HG03103 (cell line): ENCODE measurements around the gene TDRD7.
A peak's percentile ranks its signal among the peaks of the same experiment; 100 is the strongest.

ENCODE experiments used
- ATAC-seq: cut with Tn5 transposase; IDR thresholded peaks from one replicate; pipeline ENCODE4 v1.9.1; 2021; ENCODE audit warnings: low read depth; ENCODE audit not compliant: unreplicated experiment

TDRD7 gene

DNA sequence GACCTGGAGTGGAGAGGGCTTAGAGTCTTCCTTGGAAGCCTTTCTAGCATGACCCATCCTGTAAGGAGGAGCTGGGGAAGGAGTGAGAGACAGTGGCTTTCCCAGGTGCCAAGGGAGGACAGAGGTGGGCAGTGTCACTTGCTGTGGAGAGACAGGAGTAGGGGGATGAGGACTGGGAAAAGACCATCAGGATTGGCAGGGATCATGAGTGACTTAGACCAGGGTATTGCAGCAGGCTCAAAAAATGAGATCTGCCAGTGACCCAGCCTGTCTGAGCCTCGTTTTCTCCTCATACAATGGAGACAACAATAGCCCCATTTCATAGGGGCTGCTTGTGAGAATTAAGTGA lies 91.9 kb downstream of the TDRD7 start:
- no peak for ATAC-seq

DNA sequence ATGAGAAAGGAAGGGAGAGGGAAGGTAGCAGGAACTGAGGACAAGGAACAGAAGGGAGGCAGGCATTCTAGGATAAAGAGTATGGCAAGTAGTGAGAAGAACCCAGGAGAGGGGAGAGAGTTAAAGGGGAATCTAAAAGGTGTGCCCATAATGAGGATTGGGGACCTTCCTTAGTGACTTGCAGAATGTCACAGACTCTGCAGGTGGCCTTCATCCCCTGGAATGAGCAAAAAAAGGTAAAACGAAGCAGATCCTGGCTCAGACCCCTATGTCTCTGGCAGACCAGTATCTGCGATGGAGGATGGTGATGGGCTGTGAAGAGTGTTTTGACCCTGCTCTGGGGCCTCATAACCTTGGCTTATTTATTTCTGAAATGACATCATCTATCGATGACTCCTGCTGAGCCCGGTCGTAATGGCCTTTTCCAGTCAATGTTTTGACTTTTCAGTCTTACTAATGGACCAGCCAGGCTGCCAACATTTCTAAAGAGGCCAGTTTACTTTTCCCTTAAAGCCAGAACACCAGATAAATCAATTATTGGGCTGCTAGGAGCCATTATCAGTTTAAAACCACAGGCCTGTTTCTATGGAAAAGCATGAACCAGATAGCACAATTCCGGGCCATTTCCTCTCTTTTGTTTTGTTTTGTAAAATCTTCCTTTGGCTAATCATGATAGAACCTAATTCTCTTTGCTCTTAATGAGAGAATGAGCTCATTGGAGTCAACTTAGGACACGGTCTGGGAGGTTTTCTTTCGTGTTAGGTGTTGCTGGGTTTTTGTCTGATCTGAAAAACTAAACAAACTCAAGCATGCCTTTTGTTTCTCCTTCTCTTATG lies 92.7 kb downstream of the TDRD7 start:
- ATAC-seq = no peak

DNA sequence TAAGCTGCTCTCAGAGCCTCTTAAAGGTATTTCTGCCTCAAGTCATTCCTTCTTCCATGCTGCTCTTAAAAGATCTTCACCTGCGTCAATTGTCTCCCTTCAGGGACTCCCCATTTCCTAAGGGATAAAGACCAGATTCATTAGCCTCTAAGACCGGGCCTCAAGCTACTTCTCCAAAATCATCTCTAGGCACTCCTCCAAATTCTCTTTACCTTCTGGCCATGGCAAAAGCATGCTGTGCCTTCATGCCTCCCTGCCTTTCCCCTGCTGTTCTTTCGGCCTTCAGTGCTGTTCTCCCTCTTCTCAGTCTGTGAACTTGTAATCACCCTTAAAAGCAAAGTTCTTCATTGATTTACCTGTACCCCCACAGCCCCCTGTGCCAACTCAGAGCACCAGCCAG lies 93.9 kb downstream of the TDRD7 start:
- no peak for ATAC-seq

DNA sequence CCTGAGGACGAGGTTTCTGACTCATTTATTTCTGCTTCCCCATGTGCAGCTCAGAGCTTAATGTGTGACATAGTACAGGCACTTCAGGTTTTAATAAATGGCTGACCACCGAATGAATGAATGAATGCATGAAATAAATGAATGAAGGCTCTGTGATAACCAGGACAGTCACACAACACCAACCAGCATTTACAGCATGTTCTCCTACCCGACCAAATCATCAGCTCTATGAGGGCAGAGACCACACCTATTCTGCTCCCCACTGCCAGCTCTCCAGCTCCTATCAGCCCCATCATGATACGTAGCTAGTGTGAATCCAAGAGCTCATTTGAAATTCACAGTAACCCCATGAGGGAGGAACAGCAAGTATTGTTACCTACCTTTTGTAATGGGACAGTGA lies 94.4 kb downstream of the TDRD7 start:
- no peak for ATAC-seq

DNA sequence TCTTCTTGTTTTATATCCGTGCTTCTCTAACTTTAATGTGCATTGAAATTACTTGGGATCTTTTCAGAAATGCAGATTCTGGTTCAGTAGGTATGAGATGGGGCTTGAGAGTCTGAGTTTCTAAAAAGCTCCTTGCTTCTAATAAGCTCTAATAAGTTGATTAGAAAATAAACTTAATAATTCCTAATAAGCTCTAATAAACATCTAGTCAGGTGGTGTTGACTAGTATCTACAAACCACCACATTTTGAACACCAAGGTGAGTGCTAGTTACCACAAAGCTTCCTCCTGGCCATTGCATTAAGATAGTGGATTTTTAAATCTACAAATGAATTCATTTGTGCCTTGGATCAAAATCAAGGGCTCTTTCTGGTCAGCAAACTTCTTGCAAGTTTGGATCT lies 94.9 kb downstream of the TDRD7 start:
- ATAC-seq = no peak

DNA sequence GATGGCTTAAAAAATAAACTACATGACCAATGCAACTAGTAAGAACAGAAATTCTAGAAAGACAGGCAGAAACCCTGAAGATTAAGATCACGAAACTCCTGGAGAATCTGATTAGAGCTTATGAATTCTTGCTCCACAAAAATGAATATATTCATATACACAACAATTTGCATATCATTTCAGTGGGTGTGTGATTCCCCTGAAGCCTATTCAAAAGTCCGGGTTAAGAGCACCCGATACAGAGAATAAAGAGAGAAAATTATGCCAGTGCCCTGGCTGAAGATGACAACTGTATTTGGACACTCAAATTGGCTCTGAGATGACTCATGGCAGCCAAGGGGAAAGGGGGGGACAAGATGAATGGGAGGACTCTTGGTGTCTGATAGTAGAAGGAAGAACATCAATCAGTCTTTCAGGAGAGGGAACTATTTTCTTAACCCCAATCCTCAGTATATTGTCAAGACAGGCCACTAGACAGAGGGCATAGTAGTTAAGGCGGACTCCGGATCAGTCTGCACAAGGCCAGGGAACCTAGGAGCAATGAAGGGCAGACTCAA lies 95.6 kb downstream of the TDRD7 start:
- ATAC-seq = no peak

DNA sequence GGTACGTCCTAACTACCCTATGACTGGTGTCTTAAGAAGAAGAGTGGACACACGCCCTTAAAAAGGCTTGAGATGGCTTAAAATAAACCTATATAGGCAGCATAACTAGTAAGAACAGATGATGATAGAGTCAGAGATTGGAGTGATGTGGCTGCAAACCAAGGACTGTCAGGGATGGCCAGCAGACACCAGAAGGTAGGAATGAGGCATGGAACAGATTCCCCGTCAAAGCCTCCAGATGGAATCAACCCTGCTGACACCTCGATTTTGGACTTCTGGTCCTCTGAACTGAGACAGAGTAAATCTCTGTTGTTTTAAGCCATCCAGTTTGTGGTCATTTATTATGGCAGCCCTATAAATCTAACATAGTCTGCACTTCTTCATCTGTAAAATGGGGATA lies 97.0 kb downstream of the TDRD7 start:
- no peak for ATAC-seq

DNA sequence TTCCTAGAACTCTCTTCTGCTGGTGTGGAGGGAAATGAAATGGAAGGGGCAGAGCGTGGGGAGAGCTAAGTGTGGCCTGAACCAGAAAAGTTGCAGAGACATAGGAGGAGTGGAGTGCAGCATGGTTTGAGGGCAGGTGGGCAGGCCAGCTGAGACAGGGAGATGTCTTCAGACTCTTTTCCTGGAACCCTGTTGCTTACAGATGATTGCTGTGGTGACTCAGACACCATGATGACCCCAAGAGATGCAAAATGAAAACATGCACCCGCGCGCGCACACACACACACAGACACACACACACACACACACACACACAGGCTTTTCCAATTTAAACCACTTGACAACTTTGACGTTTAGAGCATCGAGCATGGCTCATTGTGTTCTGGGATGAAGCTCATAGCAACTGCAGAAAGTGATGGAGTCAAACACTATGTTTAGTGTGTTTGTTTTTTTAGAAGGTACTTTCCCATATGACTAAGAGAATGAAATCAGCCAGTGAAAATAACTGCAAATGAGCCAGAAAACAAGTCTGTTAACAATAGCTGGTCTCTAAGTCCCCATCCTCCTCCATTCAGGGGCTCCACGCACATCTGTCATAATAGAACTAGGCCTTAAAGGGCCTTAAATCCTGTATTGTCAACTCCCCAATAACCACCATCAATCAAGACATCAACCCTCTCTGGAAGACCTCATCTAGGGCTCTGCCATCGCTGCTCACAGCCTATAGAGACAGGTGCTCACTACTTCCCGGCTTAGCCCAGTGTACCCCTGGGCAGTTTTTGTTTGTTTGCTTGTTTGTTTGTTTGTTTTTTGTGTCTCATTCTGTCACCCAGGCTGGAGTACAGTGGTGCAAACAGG lies 99.1 kb downstream of the TDRD7 start:
- ATAC-seq = peak; percentile 71

DNA sequence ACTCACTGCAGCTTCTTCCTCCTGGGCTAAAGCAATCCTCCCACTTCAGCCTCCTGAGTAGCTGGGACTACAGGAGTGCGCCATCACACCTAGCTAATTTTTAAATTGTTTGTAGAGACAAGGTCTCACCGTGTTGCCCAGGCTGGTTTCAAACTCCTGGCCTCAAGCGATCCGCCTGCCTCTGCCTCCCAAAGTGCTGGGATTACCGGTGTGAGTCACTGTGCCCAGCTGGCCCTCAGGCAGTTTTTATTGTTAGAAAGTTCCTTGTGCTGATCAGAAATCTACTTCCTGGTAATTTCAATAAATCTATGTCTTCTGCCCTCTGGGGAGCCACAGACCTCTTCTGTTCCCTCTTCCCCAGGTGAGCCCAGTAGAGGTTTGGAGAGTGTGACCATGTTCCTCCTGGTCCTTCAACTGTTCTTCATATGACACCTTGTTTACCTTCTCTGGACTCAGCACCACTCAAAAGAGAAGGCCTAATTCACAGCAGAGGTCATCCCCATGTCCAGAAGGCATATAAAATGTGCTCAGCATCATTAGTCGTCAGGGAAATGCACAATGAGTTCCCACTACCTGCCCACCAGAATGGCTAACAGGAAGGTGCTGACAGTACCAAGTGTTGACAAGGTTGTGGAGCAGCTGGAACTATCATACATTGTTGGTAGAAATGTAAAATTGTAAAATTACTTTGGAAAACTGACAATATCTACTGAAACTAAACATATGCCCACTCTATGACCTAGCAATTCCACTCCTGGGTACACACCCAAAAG lies 99.9 kb downstream of the TDRD7 start:
- no peak for ATAC-seq

DNA sequence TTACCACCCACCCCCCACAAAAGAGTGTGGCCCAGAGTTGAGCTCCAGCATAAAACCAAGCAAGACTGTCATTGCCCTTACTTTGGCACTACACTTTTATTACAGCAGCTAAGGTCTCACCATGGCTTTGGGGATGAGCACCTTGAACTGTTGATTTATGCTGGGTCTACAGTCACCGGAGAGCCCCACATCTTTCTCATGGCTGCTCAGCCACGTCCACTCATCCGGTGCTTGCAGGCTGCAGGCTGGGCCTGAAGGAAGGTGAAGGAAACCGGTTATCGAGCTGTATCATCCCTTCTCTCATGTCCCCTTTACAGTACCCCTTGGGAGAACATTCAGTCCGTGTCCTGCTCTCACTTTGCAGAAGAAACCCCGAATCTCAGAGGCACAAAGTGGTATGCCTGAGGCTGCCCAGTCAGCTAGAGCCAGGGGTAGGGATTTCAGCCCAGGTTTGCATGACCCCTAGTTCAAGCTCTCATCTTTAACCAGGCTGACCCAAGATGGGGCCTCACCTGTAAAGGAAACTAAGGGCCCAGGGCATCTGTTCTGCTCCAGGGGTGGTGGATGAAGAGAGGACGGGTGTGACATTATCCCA lies 101.2 kb downstream of the TDRD7 start:
- ATAC-seq = no peak

DNA sequence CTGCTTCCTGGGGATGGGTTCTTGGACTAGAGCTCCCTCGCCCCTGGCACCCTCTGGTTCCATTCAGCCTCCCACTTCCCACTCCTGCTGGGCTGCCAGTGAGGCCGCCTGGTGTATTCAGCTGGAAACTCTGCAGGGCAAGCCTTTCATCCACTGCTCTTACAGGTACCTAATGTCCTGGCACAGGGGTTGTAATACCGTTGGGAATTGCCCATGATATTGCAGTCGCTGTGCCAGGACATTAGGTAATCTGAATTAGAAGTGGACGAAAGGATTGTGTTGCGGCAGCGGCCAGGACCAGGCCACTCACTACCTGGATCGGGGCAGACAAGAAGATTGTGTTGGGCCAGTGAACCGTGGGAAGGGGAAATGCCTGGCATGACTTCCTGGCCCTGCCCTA lies 102.6 kb downstream of the TDRD7 start:
- no peak for ATAC-seq

DNA sequence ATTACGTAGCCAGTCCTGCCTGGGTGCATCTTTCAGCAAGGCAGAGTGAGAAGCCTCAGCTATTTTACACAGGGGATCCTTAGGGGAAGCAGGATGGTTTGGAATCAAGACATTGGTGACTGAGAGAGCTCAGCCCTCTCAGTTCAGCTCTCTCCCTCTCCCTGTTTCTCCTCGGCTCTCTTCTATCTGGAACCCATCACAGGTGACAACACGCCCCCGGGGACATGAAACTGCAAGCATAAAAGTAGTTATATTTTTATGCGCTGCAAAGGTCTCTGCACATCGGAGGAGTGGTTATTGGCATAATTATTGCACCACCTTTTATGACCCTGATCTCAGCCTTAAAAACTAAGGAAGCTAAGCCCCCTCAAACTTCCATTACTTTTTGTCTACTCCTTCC lies 103.8 kb downstream of the TDRD7 start:
- ATAC-seq = no peak

DNA sequence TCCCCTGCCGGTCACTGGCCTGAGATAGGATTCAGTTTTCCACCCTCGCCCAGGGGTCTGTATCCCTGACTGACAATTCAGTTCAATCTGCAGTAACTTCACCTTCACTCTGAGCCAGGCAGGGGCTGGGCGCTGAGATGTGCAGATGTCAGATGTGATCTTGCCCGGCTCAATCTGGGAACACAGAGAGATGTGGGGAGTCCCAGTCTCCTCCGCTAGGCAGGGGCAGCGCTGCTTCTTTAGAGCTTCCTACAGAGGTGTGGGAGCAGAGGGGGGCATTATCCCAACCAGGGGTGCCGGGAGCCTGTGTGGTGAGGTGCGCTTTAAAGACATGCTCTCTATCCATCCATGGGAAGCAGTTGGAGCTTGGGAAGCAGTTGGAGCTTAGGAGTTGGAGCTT lies 104.2 kb downstream of the TDRD7 start:
- no peak for ATAC-seq

DNA sequence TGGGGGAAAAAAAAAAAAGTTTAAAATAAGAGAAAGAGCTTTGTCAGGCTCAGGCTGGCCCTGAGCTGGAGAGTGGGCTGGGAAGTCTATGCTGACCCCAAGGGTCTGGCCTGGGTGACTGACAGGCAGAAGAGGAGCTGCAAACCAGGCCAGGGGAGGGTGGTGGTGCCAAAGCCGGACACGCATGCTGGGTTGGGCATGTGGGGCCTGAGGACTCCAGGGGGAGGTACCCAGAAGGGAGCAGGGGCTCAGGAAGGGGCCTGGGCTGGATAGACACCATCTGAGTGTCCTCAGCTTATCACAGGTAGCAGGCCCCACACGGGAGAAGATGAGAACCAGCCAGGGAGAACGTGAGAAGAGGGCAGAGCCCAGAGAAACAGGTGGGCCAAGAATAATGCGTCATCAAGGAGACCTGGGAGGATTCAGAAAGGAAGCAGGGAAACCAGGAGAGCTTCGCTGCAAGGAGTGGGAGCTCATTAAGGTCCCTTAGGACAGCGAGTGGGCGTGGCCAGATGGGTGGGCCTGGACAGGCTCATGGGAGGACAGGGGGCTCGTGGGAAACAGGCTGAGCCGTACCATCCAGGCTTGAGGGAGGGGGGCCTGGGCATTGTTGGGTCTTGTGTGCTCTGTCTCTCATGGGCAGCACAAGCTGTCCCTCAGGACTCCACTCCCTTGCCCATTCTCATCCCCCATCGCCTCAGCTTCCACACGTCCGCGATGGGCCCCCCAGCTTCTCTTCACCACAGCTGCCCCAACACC lies 105.6 kb downstream of the TDRD7 start:
- no peak for ATAC-seq

DNA sequence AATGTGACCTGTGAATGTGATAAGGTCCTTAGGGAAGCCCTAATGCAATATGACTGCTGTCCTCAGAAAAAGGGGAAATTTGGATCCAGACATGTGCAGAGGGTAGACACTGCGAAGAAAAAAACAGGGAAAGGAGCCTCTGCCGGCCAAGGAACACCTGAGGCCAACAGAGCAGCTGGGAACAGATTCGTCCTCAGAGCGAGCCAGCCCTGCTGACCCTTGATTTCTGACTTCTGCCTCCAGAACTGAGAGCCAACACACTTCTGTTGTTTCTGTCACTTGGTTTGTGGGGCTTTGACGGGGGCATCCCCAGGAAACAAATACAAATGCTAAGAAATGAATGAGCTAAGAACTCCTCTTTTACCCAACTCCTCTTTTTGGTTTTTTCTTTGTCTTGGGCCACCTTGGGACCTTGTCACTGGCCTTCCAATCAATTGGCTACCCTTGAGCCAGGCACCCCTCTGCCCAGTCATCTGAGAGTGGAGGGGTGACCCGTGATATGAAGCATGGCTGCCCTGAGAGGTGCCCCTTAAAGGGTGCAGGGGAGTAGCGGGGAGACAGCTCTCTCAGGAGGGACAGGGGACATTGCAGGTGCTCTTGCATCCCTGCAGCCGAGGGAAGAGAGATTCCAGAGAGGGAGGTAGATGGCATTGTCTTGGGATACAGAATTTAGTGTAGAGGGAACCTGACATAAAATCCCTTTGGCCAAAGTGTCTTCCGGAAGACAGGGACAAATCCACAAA lies 106.4 kb downstream of the TDRD7 start:
- no peak for ATAC-seq

DNA sequence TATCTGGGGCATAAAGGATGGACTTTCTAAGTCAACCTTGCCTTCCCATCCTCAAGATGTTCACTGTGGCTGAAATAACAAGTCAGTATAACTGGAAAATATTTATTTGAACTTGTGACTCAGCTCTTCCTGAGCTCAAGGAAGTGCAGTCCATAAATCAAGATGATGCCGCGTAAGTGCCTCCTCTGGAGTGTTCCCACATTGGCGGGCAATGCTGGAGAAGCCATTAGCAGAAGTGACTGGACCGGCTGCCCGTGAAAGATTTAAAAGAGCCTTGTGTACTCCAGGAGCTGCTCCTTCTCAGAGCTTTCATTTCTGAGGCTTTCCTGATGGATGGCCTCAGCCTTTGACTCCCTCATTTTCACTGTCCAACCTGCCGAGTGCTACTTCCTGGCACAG lies 107.0 kb downstream of the TDRD7 start:
- no peak for ATAC-seq

DNA sequence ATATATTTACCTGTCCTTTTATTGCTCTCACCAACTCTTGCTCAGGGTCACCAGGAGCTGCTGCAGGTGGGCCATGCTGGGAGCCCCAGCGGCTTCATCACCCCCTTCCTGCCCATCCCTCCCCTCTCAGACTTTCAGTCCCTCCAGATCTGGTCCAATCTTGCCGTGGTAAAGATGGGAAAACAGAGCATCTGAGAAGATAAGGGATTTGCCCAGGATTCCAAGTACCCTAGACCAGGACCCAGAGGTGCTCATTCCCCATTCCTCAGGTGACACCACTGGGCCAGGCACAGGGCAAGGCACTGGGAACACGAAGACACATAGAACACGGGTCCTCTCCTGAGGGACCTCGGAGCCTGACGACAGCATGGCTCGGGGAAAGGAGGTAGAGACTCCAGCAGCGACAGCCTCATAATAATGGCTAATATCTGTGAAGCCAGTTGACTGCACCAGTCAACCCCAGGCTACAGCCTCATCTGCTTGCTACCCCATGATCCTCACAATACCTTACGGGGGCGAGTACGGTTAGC lies 107.6 kb downstream of the TDRD7 start:
- ATAC-seq = no peak

DNA sequence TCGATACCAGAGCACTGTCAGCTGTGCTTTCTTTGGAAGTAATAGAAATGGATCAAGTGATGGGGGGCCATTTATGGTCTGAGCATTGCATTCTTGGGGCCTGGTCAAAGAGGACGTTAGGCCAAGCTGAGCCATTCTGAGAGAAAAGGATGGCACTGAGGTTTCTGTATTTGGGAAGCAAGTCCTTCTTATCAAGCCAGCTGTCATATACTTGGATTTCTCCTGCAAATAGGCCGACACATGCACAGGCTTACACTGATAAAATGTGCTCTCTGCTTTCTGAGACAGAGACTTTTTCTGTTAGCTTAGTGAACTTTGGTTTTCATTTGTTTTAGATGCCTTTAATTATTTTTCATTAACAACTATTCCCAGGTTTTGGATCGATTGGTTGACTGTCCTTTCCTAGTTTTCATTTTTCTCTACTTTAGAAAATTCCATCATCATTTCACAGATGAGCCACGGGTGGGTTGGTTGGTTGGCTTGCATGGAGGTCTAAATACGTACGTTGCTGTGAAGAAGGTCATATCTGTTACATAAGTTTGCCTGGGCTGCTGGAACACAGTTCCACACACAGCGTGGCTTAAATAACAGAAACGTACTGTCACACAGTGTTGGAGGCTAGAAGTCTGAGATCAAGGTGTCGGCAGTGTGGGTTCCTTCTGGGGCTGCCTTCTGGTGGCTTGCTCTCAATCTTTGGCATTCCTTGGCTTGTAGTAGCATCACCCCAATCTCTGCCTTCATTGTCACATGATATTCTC lies 109.9 kb downstream of the TDRD7 start:
- ATAC-seq = no peak
